Measurements from ENCODE around the gene SAMD7. TPM values are rescaled to one million over a fixed set of nuclear protein-coding genes. Genes with fewer than 3 reads are reported as not detected.

Gene SAMD7
- total RNA-seq, 1 experiment from 2014 or later: not detected

DNA sequence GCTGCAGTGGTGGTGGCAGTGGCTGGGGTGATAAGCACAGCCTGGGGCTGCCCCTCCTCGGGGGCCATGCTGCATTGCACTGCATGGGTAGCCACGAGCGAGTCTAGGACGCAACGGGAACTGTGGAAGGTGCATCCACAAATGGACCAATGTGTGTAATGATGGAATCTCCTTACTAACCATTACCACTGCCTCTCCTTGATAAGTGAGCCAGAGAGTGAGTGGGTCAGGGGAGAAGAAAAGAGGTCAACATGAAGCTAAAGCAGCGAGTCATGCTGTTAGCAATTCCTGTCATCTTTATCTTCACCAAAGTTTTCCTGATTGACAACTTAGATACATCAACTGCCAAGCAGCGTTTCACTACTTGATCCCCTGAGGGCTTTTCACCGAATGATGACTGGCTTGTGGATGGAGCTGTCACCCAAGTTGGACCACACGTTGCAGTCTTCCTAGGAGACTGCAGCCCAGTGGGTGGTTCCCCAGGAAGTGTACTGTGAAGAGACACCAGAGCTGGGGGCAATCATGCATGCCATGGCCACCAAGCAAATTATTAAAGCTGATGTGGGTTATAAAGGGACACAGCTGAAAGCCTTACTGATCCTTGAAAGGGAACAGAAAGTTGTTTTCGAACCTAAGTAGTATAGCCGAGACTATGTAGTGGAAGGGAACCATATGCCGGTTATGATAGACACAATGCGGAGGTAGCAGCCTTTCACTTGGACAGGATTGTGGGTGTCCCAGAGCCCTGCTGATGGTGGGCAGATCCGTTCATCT lies 20.6 kb downstream of the SAMD7 start:
- no peaks in the 10 kb centered on the region for H3F3A ChIP-seq (ENCODE audit: low read length, unreplicated experiment)
- H4K20me1 ChIP-seq (ENCODE audit: low read length): no peaks in the 10 kb centered on the region
- no peaks in the 10 kb centered on the region for H3K9me3 ChIP-seq (ENCODE audit: low read length)
- DNase-seq (peak; percentile 21), ATAC-seq (no peak)
- BruUV-seq (replicated peaks): no TSS peak
- ChIA-PET CTCF (no interaction called here), POLR2A (ENCODE audit: unreplicated experiment) (no interaction called here)
- no peak overlapping the region for H3K27ac ChIP-seq (ENCODE audit: low read length)
- H3K9me2 ChIP-seq (replicated peaks; ENCODE audit: low read length): no peaks in the 10 kb centered on the region
- no peak overlapping the region for H3K4me3 ChIP-seq (ENCODE audit: low read length)
- H3K79me2 ChIP-seq (ENCODE audit: low read length): no peaks in the 10 kb centered on the region
- no peak overlapping the region for H3K9ac ChIP-seq (ENCODE audit: low read length)
- peaks cover 5% of the 10 kb centered on the region; the same call in 1 of the 2 replicates for H3K4me1 ChIP-seq (ENCODE audit: insufficient read depth, low read length)
- no peak overlapping the region for H3K4me2 ChIP-seq (ENCODE audit: low read length)
- intact Hi-C loops (cut with micrococcal nuclease): no loop called here
- peaks cover 18% of the 10 kb centered on the region for H3K27me3 ChIP-seq (ENCODE audit: low read length)
- H2AFZ ChIP-seq (ENCODE audit: low read length): no peak overlapping the region
- TF ChIP-seq EZH2 (IDR thresholded peaks at IDR 0.05; ENCODE audit: low read length, unreplicated experiment): no peak
- TF ChIP-seq, protein P1, sequence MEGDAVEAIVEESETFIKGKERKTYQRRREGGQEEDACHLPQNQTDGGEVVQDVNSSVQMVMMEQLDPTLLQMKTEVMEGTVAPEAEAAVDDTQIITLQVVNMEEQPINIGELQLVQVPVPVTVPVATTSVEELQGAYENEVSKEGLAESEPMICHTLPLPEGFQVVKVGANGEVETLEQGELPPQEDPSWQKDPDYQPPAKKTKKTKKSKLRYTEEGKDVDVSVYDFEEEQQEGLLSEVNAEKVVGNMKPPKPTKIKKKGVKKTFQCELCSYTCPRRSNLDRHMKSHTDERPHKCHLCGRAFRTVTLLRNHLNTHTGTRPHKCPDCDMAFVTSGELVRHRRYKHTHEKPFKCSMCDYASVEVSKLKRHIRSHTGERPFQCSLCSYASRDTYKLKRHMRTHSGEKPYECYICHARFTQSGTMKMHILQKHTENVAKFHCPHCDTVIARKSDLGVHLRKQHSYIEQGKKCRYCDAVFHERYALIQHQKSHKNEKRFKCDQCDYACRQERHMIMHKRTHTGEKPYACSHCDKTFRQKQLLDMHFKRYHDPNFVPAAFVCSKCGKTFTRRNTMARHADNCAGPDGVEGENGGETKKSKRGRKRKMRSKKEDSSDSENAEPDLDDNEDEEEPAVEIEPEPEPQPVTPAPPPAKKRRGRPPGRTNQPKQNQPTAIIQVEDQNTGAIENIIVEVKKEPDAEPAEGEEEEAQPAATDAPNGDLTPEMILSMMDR (conservative IDR thresholded peaks at IDR 0.05; ENCODE audit: low read depth, low read length): no peak
- no peak for TF ChIP-seq EZH2phosphoT487 (IDR thresholded peaks at IDR 0.05; ENCODE audit: borderline replicate concordance, low read length)
- H3K36me3 ChIP-seq (ENCODE audit: low read depth, low read length): no peaks in the 10 kb centered on the region

DNA sequence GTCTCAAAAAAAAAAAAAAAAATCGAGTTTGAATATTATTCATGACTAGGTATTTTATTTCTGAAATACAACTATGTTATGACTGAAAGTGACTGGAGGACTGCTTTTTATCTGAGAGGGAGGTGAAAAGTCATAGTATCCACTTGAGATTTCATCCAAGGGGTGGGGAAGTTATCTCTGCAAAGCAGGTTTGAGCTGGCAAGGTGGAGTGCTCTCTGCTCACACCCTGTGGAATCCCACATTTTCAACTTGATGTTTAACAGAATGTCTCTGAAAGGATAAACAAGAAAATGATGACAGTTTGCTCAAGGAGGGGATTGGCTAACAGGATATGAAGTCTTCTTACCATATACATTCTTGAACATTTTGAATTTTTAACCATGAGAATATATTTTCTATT lies 27.9 kb downstream of the SAMD7 start:
- Histone ChIP-seq H3K9me3 (ENCODE audit: low read length) (no peaks in the 10 kb centered on the region), H3F3A (ENCODE audit: low read length, unreplicated experiment) (no peaks in the 10 kb centered on the region), H3K4me1 (ENCODE audit: insufficient read depth, low read length) (no peaks in the 10 kb centered on the region), H4K20me1 (ENCODE audit: low read length) (no peaks in the 10 kb centered on the region), H3K27me3 (ENCODE audit: low read length) (peaks cover 22% of the 10 kb centered on the region), H3K4me3 (ENCODE audit: low read length) (no peak overlapping the region), H2AFZ (ENCODE audit: low read length) (no peak overlapping the region), H3K4me2 (ENCODE audit: low read length) (no peak overlapping the region), H3K36me3 (ENCODE audit: low read depth, low read length) (no peaks in the 10 kb centered on the region), H3K79me2 (ENCODE audit: low read length) (no peaks in the 10 kb centered on the region), H3K9ac (ENCODE audit: low read length) (no peak overlapping the region), H3K27ac (ENCODE audit: low read length) (no peak overlapping the region), H3K9me2 (replicated peaks; ENCODE audit: low read length) (no peaks in the 10 kb centered on the region)
- CTCF ChIA-PET: no interaction called here
- no peak for DNase-seq
- TF ChIP-seq EZH2phosphoT487 (IDR thresholded peaks at IDR 0.05; ENCODE audit: borderline replicate concordance, low read length) (no peak), EZH2 (IDR thresholded peaks at IDR 0.05; ENCODE audit: low read length, unreplicated experiment) (no peak)
- TF ChIP-seq, protein P1 (conservative IDR thresholded peaks at IDR 0.05; ENCODE audit: low read depth, low read length): no peak
- no TSS peak for BruUV-seq (replicated peaks)
- intact Hi-C loops (cut with micrococcal nuclease): no loop called here
- POLR2A ChIA-PET (ENCODE audit: unreplicated experiment): no interaction called here
- ATAC-seq: no peak

DNA sequence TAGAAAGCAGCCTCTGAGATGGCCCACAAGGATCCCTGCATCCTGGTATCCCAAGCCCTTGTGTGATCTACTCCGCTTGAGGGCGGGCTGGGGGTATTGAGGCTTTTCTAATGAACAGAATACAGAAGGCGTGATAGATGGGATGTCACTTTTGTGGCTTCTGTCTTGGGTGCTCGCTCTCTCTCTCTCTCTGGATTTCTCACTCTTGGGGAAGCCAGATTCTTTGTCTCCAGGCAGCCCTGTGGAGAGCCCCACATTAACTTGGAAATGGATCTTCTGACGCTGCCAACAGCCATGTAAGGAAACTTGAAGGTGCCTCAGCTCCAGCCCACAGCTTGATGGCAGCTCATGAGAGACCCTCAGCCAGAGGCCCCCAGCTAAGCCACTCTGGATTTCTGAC lies 28.4 kb downstream of the SAMD7 start:
- no peak overlapping the region for H3K27ac ChIP-seq (ENCODE audit: low read length)
- ATAC-seq: no peak
- no peaks in the 10 kb centered on the region for H3K9me3 ChIP-seq (ENCODE audit: low read length)
- no peak overlapping the region for H3K9ac ChIP-seq (ENCODE audit: low read length)
- BruUV-seq (replicated peaks): no TSS peak
- H3K4me1 ChIP-seq (ENCODE audit: insufficient read depth, low read length): no peaks in the 10 kb centered on the region
- no peaks in the 10 kb centered on the region for H3K9me2 ChIP-seq (replicated peaks; ENCODE audit: low read length)
- peaks cover 21% of the 10 kb centered on the region for H3K27me3 ChIP-seq (ENCODE audit: low read length)
- no peak overlapping the region for H2AFZ ChIP-seq (ENCODE audit: low read length)
- H3K79me2 ChIP-seq (ENCODE audit: low read length): no peaks in the 10 kb centered on the region
- no peak overlapping the region for H3K4me3 ChIP-seq (ENCODE audit: low read length)
- intact Hi-C loops (cut with micrococcal nuclease): no loop called here
- H4K20me1 ChIP-seq (ENCODE audit: low read length): no peaks in the 10 kb centered on the region
- TF ChIP-seq, protein P1 (conservative IDR thresholded peaks at IDR 0.05; ENCODE audit: low read depth, low read length): no peak
- no peak for TF ChIP-seq EZH2phosphoT487 (IDR thresholded peaks at IDR 0.05; ENCODE audit: borderline replicate concordance, low read length)
- no peak for TF ChIP-seq EZH2 (IDR thresholded peaks at IDR 0.05; ENCODE audit: low read length, unreplicated experiment)
- no peaks in the 10 kb centered on the region for H3K36me3 ChIP-seq (ENCODE audit: low read depth, low read length)
- no peaks in the 10 kb centered on the region for H3F3A ChIP-seq (ENCODE audit: low read length, unreplicated experiment)
- ChIA-PET CTCF (no interaction called here), POLR2A (ENCODE audit: unreplicated experiment) (no interaction called here)
- DNase-seq: no peak
- no peak overlapping the region for H3K4me2 ChIP-seq (ENCODE audit: low read length)
